ENCODE results near the gene ADAM23.

Gene ADAM23

GRCh38 chr2:206635015-206635414, 191.7 kb downstream of the ADAM23 start:
- H3K27ac ChIP-seq, result no peak overlapping the region
- no peak for TF ChIP-seq ZFX (IDR thresholded peaks at IDR 0.05; ENCODE audit: borderline replicate concordance)
- TF ChIP-seq, protein P1, sequence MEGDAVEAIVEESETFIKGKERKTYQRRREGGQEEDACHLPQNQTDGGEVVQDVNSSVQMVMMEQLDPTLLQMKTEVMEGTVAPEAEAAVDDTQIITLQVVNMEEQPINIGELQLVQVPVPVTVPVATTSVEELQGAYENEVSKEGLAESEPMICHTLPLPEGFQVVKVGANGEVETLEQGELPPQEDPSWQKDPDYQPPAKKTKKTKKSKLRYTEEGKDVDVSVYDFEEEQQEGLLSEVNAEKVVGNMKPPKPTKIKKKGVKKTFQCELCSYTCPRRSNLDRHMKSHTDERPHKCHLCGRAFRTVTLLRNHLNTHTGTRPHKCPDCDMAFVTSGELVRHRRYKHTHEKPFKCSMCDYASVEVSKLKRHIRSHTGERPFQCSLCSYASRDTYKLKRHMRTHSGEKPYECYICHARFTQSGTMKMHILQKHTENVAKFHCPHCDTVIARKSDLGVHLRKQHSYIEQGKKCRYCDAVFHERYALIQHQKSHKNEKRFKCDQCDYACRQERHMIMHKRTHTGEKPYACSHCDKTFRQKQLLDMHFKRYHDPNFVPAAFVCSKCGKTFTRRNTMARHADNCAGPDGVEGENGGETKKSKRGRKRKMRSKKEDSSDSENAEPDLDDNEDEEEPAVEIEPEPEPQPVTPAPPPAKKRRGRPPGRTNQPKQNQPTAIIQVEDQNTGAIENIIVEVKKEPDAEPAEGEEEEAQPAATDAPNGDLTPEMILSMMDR (IDR thresholded peaks at IDR 0.05), result no peak

GRCh38 chr2:206639636-206640035, 196.3 kb downstream of the ADAM23 start:
- no peak for TF ChIP-seq ZFX (IDR thresholded peaks at IDR 0.05; ENCODE audit: borderline replicate concordance)
- TF ChIP-seq, protein P1 (IDR thresholded peaks at IDR 0.05), result no peak
- no peak overlapping the region for H3K27ac ChIP-seq

DNA sequence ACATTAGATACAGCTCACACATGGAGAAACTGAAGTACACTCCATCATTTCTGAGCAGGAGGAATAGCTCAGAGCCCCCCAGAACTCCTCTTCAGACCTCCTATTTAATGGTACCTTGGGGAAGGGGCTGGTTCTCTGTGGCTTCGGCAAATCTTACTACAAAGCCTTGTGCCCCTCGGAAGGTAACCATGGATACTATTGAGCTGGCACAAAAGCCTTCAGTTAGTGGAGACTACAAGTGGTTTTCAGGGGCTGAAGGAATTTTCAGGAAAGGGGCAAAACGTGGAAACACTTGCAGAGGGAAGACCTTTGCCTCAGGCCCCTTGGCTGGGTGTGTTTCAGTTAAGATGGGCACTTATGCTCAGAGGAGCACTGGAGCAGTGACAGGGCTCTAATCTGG, 197.9 kb downstream of the ADAM23 start:
- no peak overlapping the region for H3K27ac ChIP-seq
- no peak for TF ChIP-seq ZFX (IDR thresholded peaks at IDR 0.05; ENCODE audit: borderline replicate concordance)
- TF ChIP-seq, protein P1 (IDR thresholded peaks at IDR 0.05), result no peak

DNA sequence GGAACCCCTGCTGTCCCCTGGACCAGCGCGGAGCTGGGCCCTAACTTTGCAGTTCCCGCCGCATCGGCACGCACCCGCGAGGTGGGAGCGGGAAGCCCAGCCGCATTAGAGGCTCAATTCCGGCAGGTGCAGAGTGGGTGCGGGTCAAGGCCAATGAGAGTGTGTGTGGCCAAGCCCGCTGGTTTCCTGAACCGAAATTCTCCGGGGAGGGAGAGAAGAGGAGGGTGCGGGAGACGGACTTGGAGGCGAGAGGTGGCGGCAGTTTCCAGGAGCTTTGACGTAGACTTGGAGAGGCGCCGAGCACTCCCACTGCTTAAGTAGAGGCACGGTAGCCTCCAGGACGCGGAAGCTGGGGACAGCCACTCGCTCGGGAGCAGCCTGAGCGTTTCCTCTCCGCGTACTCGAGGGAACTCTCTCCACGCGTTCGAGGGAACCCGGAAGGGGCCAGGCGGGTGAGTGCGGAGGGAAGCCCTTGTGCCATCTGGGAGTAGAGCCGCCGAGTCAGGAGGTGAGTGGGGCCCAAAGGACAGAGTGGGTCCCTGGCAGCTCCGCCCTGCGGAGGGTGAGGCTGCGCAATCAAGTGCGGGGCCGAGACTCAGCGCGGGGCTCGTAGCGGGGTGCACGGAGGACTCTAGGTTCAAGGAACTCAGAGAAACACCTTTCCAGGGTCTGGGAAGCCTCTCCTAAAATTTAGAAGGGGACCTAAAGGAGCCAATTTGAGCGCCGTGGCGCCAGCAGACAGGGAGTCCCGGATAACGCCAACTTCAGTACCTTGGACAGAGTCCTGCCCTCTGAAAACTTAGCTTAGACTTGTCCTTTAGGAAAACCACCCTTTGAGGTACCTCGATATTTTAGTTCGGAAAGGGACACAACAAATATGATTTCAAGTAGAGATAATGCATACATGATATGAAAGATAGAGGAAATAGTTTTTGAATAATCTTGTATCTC, 199.0 kb downstream of the ADAM23 start, which contains the start of gene FAM237A:
TSS of gene FAM237A (plus strand) at position 413 of the 951 bp plus-strand sequence. CDS start 1,750 bp downstream, outside the sequence.
- no peak for TF ChIP-seq ZFX (IDR thresholded peaks at IDR 0.05; ENCODE audit: borderline replicate concordance)
- no peak within 1 kb of the TSS for H3K27ac ChIP-seq

GRCh38 chr2:206647985-206648384, 204.7 kb downstream of the ADAM23 start:
- TF ChIP-seq ZFX (IDR thresholded peaks at IDR 0.05; ENCODE audit: borderline replicate concordance), result no peak
- TF ChIP-seq, protein P1 (IDR thresholded peaks at IDR 0.05), result no peak

GRCh38 chr2:206657087-206657486, 213.8 kb downstream of the ADAM23 start:
- TF ChIP-seq, protein P1 (IDR thresholded peaks at IDR 0.05), result no peak
- TF ChIP-seq ZFX (IDR thresholded peaks at IDR 0.05; ENCODE audit: borderline replicate concordance), result no peak
- no peak overlapping the region for H3K27ac ChIP-seq

More at GRCh38 chr2:206647985-206648384, 204.7 kb downstream of the ADAM23 start:
- no peak overlapping the region for H3K27ac ChIP-seq

GRCh38 chr2:206665251-206665650, 221.9 kb downstream of the ADAM23 start:
- no peak overlapping the region for H3K27ac ChIP-seq
- no peak for TF ChIP-seq ZFX (IDR thresholded peaks at IDR 0.05; ENCODE audit: borderline replicate concordance)
- TF ChIP-seq, protein P1 (IDR thresholded peaks at IDR 0.05), result no peak
